ENCODE measurements around the gene ZNF831. TPM values are rescaled to one million over a fixed set of nuclear protein-coding genes. Genes with fewer than 3 reads are reported as not detected.
A peak's percentile ranks its signal among the peaks of the same experiment; 100 is the strongest.

Gene ZNF831
- total and polyA plus RNA-seq, 2 donors = 2.1 to 2.9 TPM

- no peak overlapping the region for H3K27ac ChIP-seq (ENCODE audit: low read depth in 1 of 2, low read length in 1 of 2)
- DNase-seq (ENCODE audit: low read depth in 6 of 9, low spot score in 9 of 9) = no peak
- no peaks in the 10 kb centered on the region for H3K27me3 ChIP-seq (ENCODE audit: control insufficient read depth in 2 of 2, insufficient read depth in 1 of 2, low read length in 1 of 2)
- H3K4me1 ChIP-seq (ENCODE audit: control insufficient read depth in 2 of 2, insufficient read depth in 2 of 2, low read length in 2 of 2) = no peaks in the 10 kb centered on the region
- no peak overlapping the region for H3K4me3 ChIP-seq (ENCODE audit: low read length in 2 of 2)
- H3K9me3 ChIP-seq (ENCODE audit: control insufficient read depth in 2 of 2, insufficient read depth in 1 of 2, low read length in 1 of 2) = no peaks in the 10 kb centered on the region
- 98% methylated on average over 1 of the region's 1 CpG for WGBS
- H3K36me3 ChIP-seq (ENCODE audit: control insufficient read depth in 2 of 2, insufficient read depth in 2 of 2, low read length in 1 of 2) = no peaks in the 10 kb centered on the region
Measured at GRCh38 chr20:59137532-59137931, 26.1 kb upstream of the ZNF831 start.

- Histone ChIP-seq H3K4me3 (ENCODE audit: low read length in 2 of 2) (no peak overlapping the region), H3K4me1 (ENCODE audit: control insufficient read depth in 2 of 2, insufficient read depth in 2 of 2, low read length in 2 of 2) (no peaks in the 10 kb centered on the region), H3K9me3 (ENCODE audit: control insufficient read depth in 2 of 2, insufficient read depth in 1 of 2, low read length in 1 of 2) (no peaks in the 10 kb centered on the region), H3K27me3 (ENCODE audit: control insufficient read depth in 2 of 2, insufficient read depth in 1 of 2, low read length in 1 of 2) (no peaks in the 10 kb centered on the region), H3K27ac (ENCODE audit: low read depth in 1 of 2, low read length in 1 of 2) (no peak overlapping the region), H3K36me3 (ENCODE audit: control insufficient read depth in 2 of 2, insufficient read depth in 2 of 2, low read length in 1 of 2) (no peaks in the 10 kb centered on the region)
- WGBS = 94% methylated on average over 6 of the region's 6 CpGs
- no peak for DNase-seq (ENCODE audit: low read depth in 6 of 9, low spot score in 9 of 9)
Measured at GRCh38 chr20:59138114-59138748, 25.4 kb upstream of the ZNF831 start.

- no peak for DNase-seq (ENCODE audit: low read depth in 6 of 9, low spot score in 9 of 9)
- no peak overlapping the region for H3K27ac ChIP-seq (ENCODE audit: low read depth in 1 of 2, low read length in 1 of 2)
- H3K27me3 ChIP-seq (ENCODE audit: control insufficient read depth in 2 of 2, insufficient read depth in 1 of 2, low read length in 1 of 2) = no peaks in the 10 kb centered on the region
- no peaks in the 10 kb centered on the region for H3K9me3 ChIP-seq (ENCODE audit: control insufficient read depth in 2 of 2, insufficient read depth in 1 of 2, low read length in 1 of 2)
- no peaks in the 10 kb centered on the region for H3K36me3 ChIP-seq (ENCODE audit: control insufficient read depth in 2 of 2, insufficient read depth in 2 of 2, low read length in 1 of 2)
- H3K4me1 ChIP-seq (ENCODE audit: control insufficient read depth in 2 of 2, insufficient read depth in 2 of 2, low read length in 2 of 2) = peaks cover 0 to 6% of the 10 kb centered on the region in 2 donors
- no peak overlapping the region for H3K4me3 ChIP-seq (ENCODE audit: low read length in 2 of 2)
- WGBS = 48% methylated on average over 1 of the region's 1 CpG
Measured at GRCh38 chr20:59139998-59140397, 23.6 kb upstream of the ZNF831 start.

GRCh38 chr20:59141818-59142581 lies 21.6 kb upstream of the ZNF831 start:
- Histone ChIP-seq H3K27me3 (ENCODE audit: control insufficient read depth in 2 of 2, insufficient read depth in 1 of 2, low read length in 1 of 2) (no peaks in the 10 kb centered on the region), H3K9me3 (ENCODE audit: control insufficient read depth in 2 of 2, insufficient read depth in 1 of 2, low read length in 1 of 2) (no peaks in the 10 kb centered on the region), H3K4me1 (ENCODE audit: control insufficient read depth in 2 of 2, insufficient read depth in 2 of 2, low read length in 2 of 2) (peaks cover 2 to 13% of the 10 kb centered on the region in 2 donors), H3K36me3 (ENCODE audit: control insufficient read depth in 2 of 2, insufficient read depth in 2 of 2, low read length in 1 of 2) (no peaks in the 10 kb centered on the region), H3K4me3 (ENCODE audit: low read length in 2 of 2) (no peak overlapping the region), H3K27ac (ENCODE audit: low read depth in 1 of 2, low read length in 1 of 2) (no peak overlapping the region)
- WGBS = 95% methylated on average over 13 of the region's 13 CpGs
- DNase-seq (ENCODE audit: low read depth in 6 of 9, low spot score in 9 of 9) = no peak

DNA sequence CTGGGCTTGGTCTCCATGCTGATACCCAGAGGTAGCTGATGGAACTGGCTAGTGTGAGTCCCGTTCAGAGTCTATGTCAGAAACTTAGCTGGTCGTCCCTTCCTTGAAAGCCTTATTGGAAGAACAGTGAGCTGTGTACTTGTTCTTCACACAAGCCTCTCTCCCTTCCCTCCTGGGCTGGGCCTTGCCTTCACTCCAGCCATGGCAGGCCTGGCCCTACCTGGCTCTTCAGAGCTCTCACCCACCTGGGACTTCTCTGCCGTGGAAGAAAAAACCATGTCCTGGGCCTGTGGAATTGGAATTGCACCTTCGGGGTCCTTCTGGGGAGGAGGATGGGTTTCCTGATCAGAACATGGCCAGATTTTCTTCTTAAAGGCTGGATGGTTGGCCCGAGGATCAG lies 20.3 kb upstream of the ZNF831 start:
- no peak for DNase-seq (ENCODE audit: low read depth in 6 of 9, low spot score in 9 of 9)
- Histone ChIP-seq H3K36me3 (ENCODE audit: control insufficient read depth in 2 of 2, insufficient read depth in 2 of 2, low read length in 1 of 2) (no peaks in the 10 kb centered on the region), H3K9me3 (ENCODE audit: control insufficient read depth in 2 of 2, insufficient read depth in 1 of 2, low read length in 1 of 2) (no peaks in the 10 kb centered on the region), H3K27ac (ENCODE audit: low read depth in 1 of 2, low read length in 1 of 2) (no peak overlapping the region), H3K4me3 (ENCODE audit: low read length in 2 of 2) (no peak overlapping the region), H3K4me1 (ENCODE audit: control insufficient read depth in 2 of 2, insufficient read depth in 2 of 2, low read length in 2 of 2) (peaks cover 2 to 18% of the 10 kb centered on the region in 2 donors), H3K27me3 (ENCODE audit: control insufficient read depth in 2 of 2, insufficient read depth in 1 of 2, low read length in 1 of 2) (no peaks in the 10 kb centered on the region)
- 99% methylated on average over 5 of the region's 5 CpGs for WGBS

DNA sequence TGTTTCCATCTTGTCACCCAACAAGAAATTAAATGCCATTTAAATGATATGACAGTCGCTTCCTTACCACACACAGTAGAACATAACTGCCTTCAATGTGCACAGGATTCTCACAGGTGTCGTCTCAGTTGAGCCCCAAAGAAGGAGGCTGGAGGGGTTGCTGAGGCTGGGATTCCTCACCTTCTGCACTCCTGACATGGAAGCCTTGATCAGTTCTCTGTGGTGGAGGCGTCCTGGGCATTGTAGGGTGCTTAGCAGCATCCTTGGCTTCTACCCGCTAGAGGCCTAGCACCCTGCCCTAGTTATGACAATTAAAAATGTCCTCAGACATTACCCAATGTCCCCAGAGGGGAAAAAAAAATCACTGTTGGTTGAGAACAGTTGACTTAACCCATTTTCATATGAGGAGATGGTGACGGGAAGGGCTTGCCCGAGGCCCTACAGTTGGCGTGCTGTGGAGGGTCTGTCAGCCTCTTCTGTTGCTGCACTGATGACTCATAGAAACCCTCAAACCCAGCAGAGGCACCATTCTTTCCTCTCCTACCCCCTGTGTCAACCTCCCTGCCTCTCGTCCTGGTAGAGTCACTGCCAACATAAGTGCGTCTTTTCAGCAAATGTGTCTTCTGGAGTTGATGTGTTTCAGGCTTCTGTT lies 19.3 kb upstream of the ZNF831 start:
- peak overlapping the region in 1 of 2 donors; percentile 25 for H3K27ac ChIP-seq (ENCODE audit: low read depth in 1 of 2, low read length in 1 of 2)
- no peaks in the 10 kb centered on the region for H3K27me3 ChIP-seq (ENCODE audit: control insufficient read depth in 2 of 2, insufficient read depth in 1 of 2, low read length in 1 of 2)
- no peaks in the 10 kb centered on the region for H3K36me3 ChIP-seq (ENCODE audit: control insufficient read depth in 2 of 2, insufficient read depth in 2 of 2, low read length in 1 of 2)
- H3K4me1 ChIP-seq (ENCODE audit: control insufficient read depth in 2 of 2, insufficient read depth in 2 of 2, low read length in 2 of 2) = peaks cover 2 to 26% of the 10 kb centered on the region in 2 donors
- H3K4me3 ChIP-seq (ENCODE audit: low read length in 2 of 2) = no peak overlapping the region
- no peaks in the 10 kb centered on the region for H3K9me3 ChIP-seq (ENCODE audit: control insufficient read depth in 2 of 2, insufficient read depth in 1 of 2, low read length in 1 of 2)
- DNase-seq (ENCODE audit: low read depth in 6 of 9, low spot score in 9 of 9) = peak in 1 of 9 donors; percentile 31
- 84% methylated on average over 9 of the region's 9 CpGs for WGBS

DNA sequence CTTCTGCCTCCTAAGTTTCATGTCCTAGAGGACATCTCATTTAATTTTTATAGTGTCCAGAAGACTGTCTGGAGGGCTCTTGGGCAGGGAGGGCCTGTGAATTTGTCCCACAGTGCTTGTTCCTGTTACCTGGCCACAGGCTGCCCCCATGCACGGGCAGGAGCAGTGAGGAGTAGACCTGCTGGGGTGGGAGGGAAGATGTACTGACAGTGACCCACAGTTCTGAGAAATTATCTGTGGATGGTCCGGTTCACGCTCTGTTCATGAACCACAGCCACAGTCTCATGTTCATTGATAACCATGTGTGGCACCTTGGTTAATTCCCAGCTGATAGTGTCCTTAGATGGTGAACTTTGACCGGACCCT lies 18.8 kb upstream of the ZNF831 start:
- Histone ChIP-seq H3K4me3 (ENCODE audit: low read length in 2 of 2) (no peak overlapping the region), H3K4me1 (ENCODE audit: control insufficient read depth in 2 of 2, insufficient read depth in 2 of 2, low read length in 2 of 2) (peaks cover 6 to 31% of the 10 kb centered on the region in 2 donors), H3K9me3 (ENCODE audit: control insufficient read depth in 2 of 2, insufficient read depth in 1 of 2, low read length in 1 of 2) (no peaks in the 10 kb centered on the region), H3K27ac (ENCODE audit: low read depth in 1 of 2, low read length in 1 of 2) (peak overlapping the region in 1 of 2 donors; percentile 25), H3K36me3 (ENCODE audit: control insufficient read depth in 2 of 2, insufficient read depth in 2 of 2, low read length in 1 of 2) (no peaks in the 10 kb centered on the region), H3K27me3 (ENCODE audit: control insufficient read depth in 2 of 2, insufficient read depth in 1 of 2, low read length in 1 of 2) (no peaks in the 10 kb centered on the region)
- WGBS = 97% methylated on average over 4 of the region's 4 CpGs
- DNase-seq (ENCODE audit: low read depth in 6 of 9, low spot score in 9 of 9) = no peak

DNA sequence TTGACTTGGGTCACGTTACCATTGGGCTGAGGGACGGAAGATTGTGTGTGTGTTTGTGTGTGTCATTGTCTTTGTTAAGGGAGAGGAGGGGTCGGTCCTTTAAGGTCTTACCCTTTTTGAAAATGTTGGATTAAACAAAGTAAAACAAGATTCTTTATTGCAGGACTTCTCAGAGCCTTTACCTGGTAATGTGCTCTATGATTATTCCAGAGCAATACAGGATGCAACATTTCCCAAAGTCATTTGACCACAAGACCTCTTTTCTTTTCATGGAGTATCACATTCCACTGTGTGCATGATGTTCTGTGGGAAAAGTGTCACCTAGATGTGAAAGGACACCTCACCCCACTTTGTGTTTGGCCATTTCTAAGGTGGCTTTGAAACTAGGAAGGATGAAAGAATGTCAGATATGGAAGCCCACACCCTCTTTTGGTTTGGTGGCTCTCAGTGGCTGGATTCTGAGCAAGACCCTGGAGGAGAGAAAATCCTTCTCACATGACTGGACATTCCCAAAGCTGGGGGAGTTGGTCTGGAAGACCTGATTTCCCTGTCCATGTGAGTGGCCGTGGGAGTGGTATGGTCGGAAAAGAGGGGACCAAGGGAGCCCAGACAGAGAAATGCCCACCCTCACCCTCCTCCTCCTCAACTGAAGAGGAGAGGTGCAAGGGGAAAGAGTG lies 18.2 kb upstream of the ZNF831 start:
- H3K36me3 ChIP-seq (ENCODE audit: control insufficient read depth in 2 of 2, insufficient read depth in 2 of 2, low read length in 1 of 2) = no peaks in the 10 kb centered on the region
- H3K27me3 ChIP-seq (ENCODE audit: control insufficient read depth in 2 of 2, insufficient read depth in 1 of 2, low read length in 1 of 2) = no peaks in the 10 kb centered on the region
- peaks cover 10 to 37% of the 10 kb centered on the region in 2 donors for H3K4me1 ChIP-seq (ENCODE audit: control insufficient read depth in 2 of 2, insufficient read depth in 2 of 2, low read length in 2 of 2)
- peak overlapping the region; percentile 60 to 92 for H3K27ac ChIP-seq (ENCODE audit: low read depth in 1 of 2, low read length in 1 of 2)
- H3K9me3 ChIP-seq (ENCODE audit: control insufficient read depth in 2 of 2, insufficient read depth in 1 of 2, low read length in 1 of 2) = no peaks in the 10 kb centered on the region
- DNase-seq (ENCODE audit: low read depth in 6 of 9, low spot score in 9 of 9) = no peak
- no peak overlapping the region for H3K4me3 ChIP-seq (ENCODE audit: low read length in 2 of 2)
- 95% methylated on average over 5 of the region's 5 CpGs for WGBS
